ENCODE measurements around the gene EXOSC1.

The EXOSC1 gene

GRCh38 chr10:97400665-97401454 lies 44.9 kb downstream of the EXOSC1 start, which contains the start of gene RRP12:
Gene RRP12, minus strand, starts transcription at chr10:97401340. Its CDS starts 109 bp downstream, at chr10:97401231.
- TF ChIP-seq CTCF (IDR thresholded peaks at IDR 0.05; ENCODE audit: insufficient read depth, low read depth, low read length, missing control alignments), result peak; percentile 5
- DNase-seq (ENCODE audit: low read depth), result peak; percentile 95
- peak within 1 kb of the TSS; percentile 74 for H3K4me3 ChIP-seq (ENCODE audit: low read depth, low read length)

GRCh38 chr10:97399843-97400545 lies 45.8 kb downstream of the EXOSC1 start:
- H3K4me3 ChIP-seq (ENCODE audit: low read depth, low read length), result peak overlapping the region; percentile 74
- peak; percentile 54 for DNase-seq (ENCODE audit: low read depth)
- no peak for TF ChIP-seq CTCF (IDR thresholded peaks at IDR 0.05; ENCODE audit: insufficient read depth, low read depth, low read length, missing control alignments)

GRCh38 chr10:97396056-97396455 lies 49.8 kb downstream of the EXOSC1 start:
- TF ChIP-seq CTCF (IDR thresholded peaks at IDR 0.05; ENCODE audit: insufficient read depth, low read depth, low read length, missing control alignments), result no peak
- H3K4me3 ChIP-seq (ENCODE audit: low read depth, low read length), result no peak overlapping the region
- DNase-seq (ENCODE audit: low read depth), result no peak

- no peak overlapping the region for H3K4me3 ChIP-seq (ENCODE audit: low read depth, low read length)
- TF ChIP-seq CTCF (IDR thresholded peaks at IDR 0.05; ENCODE audit: insufficient read depth, low read depth, low read length, missing control alignments), result no peak
- DNase-seq (ENCODE audit: low read depth), result peak; percentile 34
These were observed 52.7 kb downstream of the EXOSC1 start for GRCh38 chr10:97393034-97393573.

- H3K4me3 ChIP-seq (ENCODE audit: low read depth, low read length), result no peak overlapping the region
- DNase-seq (ENCODE audit: low read depth), result no peak
- TF ChIP-seq CTCF (IDR thresholded peaks at IDR 0.05; ENCODE audit: insufficient read depth, low read depth, low read length, missing control alignments), result no peak
These were observed 55.7 kb downstream of the EXOSC1 start for GRCh38 chr10:97390091-97390490.

GRCh38 chr10:97388152-97388551 lies 57.7 kb downstream of the EXOSC1 start:
- no peak for DNase-seq (ENCODE audit: low read depth)
- TF ChIP-seq CTCF (IDR thresholded peaks at IDR 0.05; ENCODE audit: insufficient read depth, low read depth, low read length, missing control alignments), result no peak
- no peak overlapping the region for H3K4me3 ChIP-seq (ENCODE audit: low read depth, low read length)

Measured in GM12865 (cell line).